Adipocyte (in vitro differentiated cells): Measurements from ENCODE around the gene PACC1.
A peak's percentile ranks its signal among the peaks of the same experiment; 100 is the strongest.

Source experiments
- DNase-seq: peaks from one replicate; pipeline ENCODE4 v3.0.0-alpha.2; 2015; ENCODE audit warnings: low read depth
- H3K27me3 ChIP-seq: replicated peaks from 2 replicates; pipeline ENCODE4 v1.7.0; 2013; ENCODE audit warnings: mild to moderate bottlenecking, low read length, moderate library complexity; ENCODE audit not compliant: control insufficient read depth, insufficient read depth
- H3K36me3 ChIP-seq: 2 replicates; pipeline ENCODE4 v1.7.0; 2013; ENCODE audit warnings: low read length, mild to moderate bottlenecking, moderate library complexity; ENCODE audit not compliant: control insufficient read depth, insufficient read depth, severe bottlenecking
- H3K4me1 ChIP-seq: 2 replicates; pipeline ENCODE4 v1.7.0; 2013; ENCODE audit warnings: mild to moderate bottlenecking, low read length, moderate library complexity; ENCODE audit not compliant: control insufficient read depth, insufficient read depth
- H3K4me3 ChIP-seq: 2 replicates; pipeline ENCODE4 v1.7.0; 2013; ENCODE audit warnings: mild to moderate bottlenecking, low read length, moderate library complexity
- H3K9ac ChIP-seq: 2 replicates; pipeline ENCODE4 v1.7.0; 2013; ENCODE audit warnings: mild to moderate bottlenecking, low read length, moderate library complexity
- H3K9me3 ChIP-seq: 2 replicates; pipeline ENCODE4 v1.7.0; 2013; ENCODE audit warnings: mild to moderate bottlenecking, low read length, moderate library complexity; ENCODE audit not compliant: control insufficient read depth

The PACC1 gene

DNA sequence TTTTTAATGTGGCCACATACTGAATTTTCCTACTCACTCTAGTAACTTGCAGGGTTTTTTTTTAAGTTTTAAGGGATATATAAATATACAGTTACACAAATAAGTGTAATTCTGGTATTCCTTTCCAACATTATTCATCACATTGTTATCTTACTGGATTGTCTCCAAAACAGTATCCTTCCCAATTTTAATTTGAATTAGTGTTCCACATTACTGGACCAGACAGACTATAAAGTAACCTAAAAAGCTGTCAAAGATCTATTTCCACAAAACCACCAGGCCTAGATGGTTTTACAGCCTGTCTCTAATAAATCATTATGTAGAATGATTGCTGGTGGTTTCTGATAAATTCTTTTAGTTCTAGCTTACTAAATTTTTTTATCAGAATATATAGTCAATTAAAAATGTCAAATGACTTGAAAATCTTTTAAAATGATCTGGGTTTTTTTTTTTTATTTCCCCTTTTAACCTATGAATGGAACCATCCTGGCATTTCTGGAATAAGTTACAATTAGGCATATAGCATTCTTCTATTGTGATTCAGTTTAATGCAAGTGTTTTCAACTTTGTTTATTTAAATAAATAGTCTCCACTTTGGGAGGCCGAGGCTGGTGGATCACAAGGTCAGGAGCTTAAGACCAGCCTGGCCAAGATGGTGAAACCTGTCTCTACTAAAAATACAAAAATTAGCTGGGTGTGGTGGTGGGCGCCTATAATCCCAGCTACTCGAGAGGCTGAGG lies 59.3 kb downstream of the PACC1 start:
- no peak overlapping the region for H3K4me3 ChIP-seq

GRCh38 chr1:212354464-212354863 lies 60.2 kb downstream of the PACC1 start:
- Histone ChIP-seq H3K36me3 (peaks cover 65% of the 10 kb centered on the region), H3K4me1 (peaks cover 9% of the 10 kb centered on the region), H3K9me3 (no peaks in the 10 kb centered on the region), H3K27me3 (no peaks in the 10 kb centered on the region), H3K4me3 (no peak overlapping the region), H3K9ac (no peak overlapping the region)
- no peak for DNase-seq

More for the DNA sequence above, 59.3 kb downstream of the PACC1 start:
- Histone ChIP-seq H3K9me3 (no peaks in the 10 kb centered on the region), H3K27me3 (no peaks in the 10 kb centered on the region), H3K36me3 (peaks cover 71% of the 10 kb centered on the region), H3K4me1 (peaks cover 9% of the 10 kb centered on the region), H3K9ac (no peak overlapping the region)
- peak; percentile 38 for DNase-seq

DNA sequence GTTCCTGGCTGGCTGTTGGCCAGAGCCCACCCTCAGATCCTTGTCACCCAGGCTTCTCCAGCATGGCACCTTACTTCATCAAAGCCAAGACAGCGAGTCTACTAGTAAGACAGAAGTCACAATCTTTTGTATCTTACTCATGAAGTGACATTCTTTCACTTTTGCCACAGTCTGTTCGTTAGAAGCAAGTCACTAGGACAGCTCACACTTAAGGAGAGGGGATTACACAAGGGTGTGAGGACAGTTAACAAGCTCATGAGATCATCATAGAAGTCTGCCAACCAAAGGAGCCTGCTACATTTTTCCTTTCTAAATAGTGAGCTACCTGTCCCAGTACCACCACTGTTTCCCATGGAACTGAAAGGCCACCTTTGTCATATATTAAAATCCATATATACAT lies 61.5 kb downstream of the PACC1 start:
- no peak for DNase-seq

GRCh38 chr1:212351588-212352362 lies 62.9 kb downstream of the PACC1 start:
- Histone ChIP-seq H3K4me1 (peaks cover 11% of the 10 kb centered on the region), H3K36me3 (peaks cover 63% of the 10 kb centered on the region), H3K4me3 (no peak overlapping the region), H3K9ac (no peak overlapping the region), H3K27me3 (no peaks in the 10 kb centered on the region), H3K9me3 (no peaks in the 10 kb centered on the region)
- no peak for DNase-seq

More for the DNA sequence above, 61.5 kb downstream of the PACC1 start:
- Histone ChIP-seq H3K27me3 (no peaks in the 10 kb centered on the region), H3K9me3 (no peaks in the 10 kb centered on the region), H3K9ac (no peak overlapping the region), H3K4me3 (no peak overlapping the region), H3K36me3 (peaks cover 64% of the 10 kb centered on the region), H3K4me1 (peaks cover 9% of the 10 kb centered on the region)

DNA sequence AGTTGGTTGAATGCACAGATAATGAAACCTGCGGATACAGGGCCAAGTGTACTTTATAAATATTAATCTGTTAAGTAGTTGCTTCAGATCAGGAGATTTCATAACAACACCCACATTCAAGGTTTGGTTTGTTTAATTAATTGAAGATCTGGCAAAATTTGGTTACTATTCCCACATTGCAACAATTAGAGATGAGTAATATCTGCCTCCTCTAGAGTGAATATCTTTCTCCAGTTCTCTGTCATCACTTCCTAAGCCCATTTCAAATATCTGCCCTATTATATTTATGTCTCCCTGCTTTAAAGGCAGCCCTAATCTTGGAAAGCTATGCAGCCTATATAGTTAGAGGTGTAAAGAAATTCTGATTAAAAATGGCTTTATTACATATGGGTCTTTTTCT lies 68.1 kb downstream of the PACC1 start:
- peaks cover 5% of the 10 kb centered on the region for H3K4me1 ChIP-seq
- no peaks in the 10 kb centered on the region for H3K9me3 ChIP-seq
- H3K36me3 ChIP-seq: peaks cover 67% of the 10 kb centered on the region
- H3K27me3 ChIP-seq: no peaks in the 10 kb centered on the region
- no peak overlapping the region for H3K4me3 ChIP-seq
- H3K9ac ChIP-seq: no peak overlapping the region
- DNase-seq: no peak

GRCh38 chr1:212344905-212345304 lies 69.8 kb downstream of the PACC1 start:
- H3K4me1 ChIP-seq: peaks cover 13% of the 10 kb centered on the region
- H3K9ac ChIP-seq: no peak overlapping the region
- no peak overlapping the region for H3K4me3 ChIP-seq
- DNase-seq: no peak
- H3K36me3 ChIP-seq: peaks cover 71% of the 10 kb centered on the region
- no peaks in the 10 kb centered on the region for H3K27me3 ChIP-seq
- H3K9me3 ChIP-seq: no peaks in the 10 kb centered on the region

DNA sequence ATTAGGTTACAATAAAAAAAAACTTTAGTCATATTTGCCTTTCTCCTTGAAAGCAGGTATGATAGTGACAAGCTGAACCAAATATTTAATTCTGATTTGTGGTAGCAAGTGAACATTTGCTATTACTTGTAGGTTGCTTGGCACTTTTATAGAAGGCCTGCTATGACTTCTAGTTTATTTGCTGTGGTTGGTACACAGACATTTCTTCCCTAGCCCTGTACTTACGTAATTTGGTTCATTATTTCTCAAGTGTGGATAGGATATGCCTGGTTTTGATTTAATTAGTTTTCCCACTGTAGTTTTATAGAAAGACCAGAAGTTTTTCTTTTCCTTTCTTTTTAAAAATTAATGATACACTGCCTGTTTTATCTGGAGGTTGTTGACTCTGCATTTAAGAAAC lies 73.6 kb downstream of the PACC1 start:
- Histone ChIP-seq H3K9ac (no peak overlapping the region), H3K36me3 (peaks cover 68% of the 10 kb centered on the region), H3K4me1 (peaks cover 8% of the 10 kb centered on the region), H3K27me3 (no peaks in the 10 kb centered on the region), H3K4me3 (no peak overlapping the region), H3K9me3 (no peaks in the 10 kb centered on the region)
- DNase-seq: peak; percentile 27

DNA sequence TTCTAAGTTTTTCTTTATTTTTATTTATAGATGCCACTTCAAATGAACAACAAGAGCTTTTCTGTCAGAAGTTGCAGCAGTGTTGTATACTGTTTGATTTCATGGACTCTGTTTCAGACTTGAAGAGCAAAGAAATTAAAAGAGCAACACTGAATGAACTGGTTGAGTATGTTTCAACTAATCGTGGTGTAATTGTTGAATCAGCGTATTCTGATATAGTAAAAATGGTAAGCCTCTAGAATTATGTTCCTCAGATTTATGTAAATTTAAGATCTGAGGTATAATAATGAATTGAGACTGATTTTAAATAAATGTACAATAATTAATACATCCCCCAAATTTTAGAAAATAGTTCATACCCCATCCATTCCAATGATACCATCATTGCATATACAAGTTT lies 85.6 kb downstream of the PACC1 start:
- Histone ChIP-seq H3K36me3 (peaks cover 33% of the 10 kb centered on the region), H3K4me3 (no peak overlapping the region)
- DNase-seq: no peak

GRCh38 chr1:212328248-212328647 lies 86.4 kb downstream of the PACC1 start:
- no peak for DNase-seq
- H3K4me1 ChIP-seq: no peaks in the 10 kb centered on the region
- no peak overlapping the region for H3K4me3 ChIP-seq
- H3K27me3 ChIP-seq: no peaks in the 10 kb centered on the region
- no peak overlapping the region for H3K9ac ChIP-seq
- H3K9me3 ChIP-seq: no peaks in the 10 kb centered on the region
- H3K36me3 ChIP-seq: peaks cover 25% of the 10 kb centered on the region

More for the DNA sequence above, 85.6 kb downstream of the PACC1 start:
- no peak overlapping the region for H3K9ac ChIP-seq
- no peaks in the 10 kb centered on the region for H3K9me3 ChIP-seq
- H3K27me3 ChIP-seq: no peaks in the 10 kb centered on the region
- no peaks in the 10 kb centered on the region for H3K4me1 ChIP-seq

DNA sequence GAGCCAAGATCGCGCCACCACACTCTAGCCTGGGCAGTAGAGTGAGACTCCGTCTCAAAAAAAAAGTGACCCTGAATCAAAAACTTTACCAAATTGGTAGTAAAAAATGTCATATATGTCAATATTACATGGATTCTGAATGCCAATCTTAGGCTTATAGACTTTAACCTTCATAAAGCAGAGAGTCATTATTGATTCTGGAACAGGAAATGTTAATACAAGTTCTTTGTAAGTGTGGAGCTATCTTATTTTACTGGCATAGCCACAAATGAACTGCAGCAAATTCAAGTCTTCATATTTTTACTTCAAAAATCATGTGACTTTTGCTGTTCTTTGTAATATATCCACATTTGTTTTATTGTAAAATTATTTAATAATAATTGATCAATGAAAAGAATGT lies 88.1 kb downstream of the PACC1 start:
- Histone ChIP-seq H3K4me1 (no peaks in the 10 kb centered on the region), H3K27me3 (no peaks in the 10 kb centered on the region), H3K9me3 (no peaks in the 10 kb centered on the region), H3K36me3 (peaks cover 9% of the 10 kb centered on the region), H3K4me3 (no peak overlapping the region), H3K9ac (no peak overlapping the region)
- no peak for DNase-seq

DNA sequence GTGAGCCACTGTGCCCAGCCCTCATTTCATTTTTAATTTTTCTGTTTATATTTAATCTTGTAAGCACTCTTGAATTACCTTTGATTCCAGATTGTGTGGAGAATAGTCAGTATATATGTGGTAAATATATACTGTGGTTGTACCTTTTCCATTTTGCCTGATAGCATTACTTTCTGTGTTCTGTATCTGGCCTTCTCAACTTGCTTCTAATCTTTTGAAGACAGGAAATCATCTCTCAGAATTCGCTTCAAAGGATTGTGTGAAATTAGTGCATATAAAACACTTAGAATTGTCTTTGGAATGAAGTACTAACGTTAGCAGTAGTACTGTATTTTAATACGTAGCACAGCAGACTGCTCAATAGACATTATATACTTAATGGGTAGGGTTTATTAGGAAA lies 91.6 kb downstream of the PACC1 start:
- no peak for DNase-seq
- Histone ChIP-seq H3K9ac (no peak overlapping the region), H3K9me3 (no peaks in the 10 kb centered on the region), H3K4me3 (no peak overlapping the region), H3K36me3 (no peaks in the 10 kb centered on the region), H3K27me3 (no peaks in the 10 kb centered on the region), H3K4me1 (no peaks in the 10 kb centered on the region)
